Fibroblast of pulmonary artery (primary cell): ENCODE data around the gene AGER.
A peak's percentile ranks its signal among the peaks of the same experiment; 100 is the strongest.

ENCODE experiments used
- DNase-seq: peaks from one replicate; pipeline ENCODE4 v3.0.0-alpha.2; 2010; ENCODE audit warnings: low read depth
- H3K4me3 ChIP-seq: replicated peaks from 2 replicates; pipeline ENCODE4 v1.5.1; 2011; ENCODE audit warnings: low read depth, mild to moderate bottlenecking, control low read depth, low read length, moderate library complexity
- TF ChIP-seq, protein P1 (sequence below): IDR thresholded peaks from 2 replicates; pipeline ENCODE4 v1.5.1; 2011; ENCODE audit warnings: mild to moderate bottlenecking, control low read depth, low read length, inconsistent platforms; ENCODE audit errors: missing control alignments

AGER gene

DNA sequence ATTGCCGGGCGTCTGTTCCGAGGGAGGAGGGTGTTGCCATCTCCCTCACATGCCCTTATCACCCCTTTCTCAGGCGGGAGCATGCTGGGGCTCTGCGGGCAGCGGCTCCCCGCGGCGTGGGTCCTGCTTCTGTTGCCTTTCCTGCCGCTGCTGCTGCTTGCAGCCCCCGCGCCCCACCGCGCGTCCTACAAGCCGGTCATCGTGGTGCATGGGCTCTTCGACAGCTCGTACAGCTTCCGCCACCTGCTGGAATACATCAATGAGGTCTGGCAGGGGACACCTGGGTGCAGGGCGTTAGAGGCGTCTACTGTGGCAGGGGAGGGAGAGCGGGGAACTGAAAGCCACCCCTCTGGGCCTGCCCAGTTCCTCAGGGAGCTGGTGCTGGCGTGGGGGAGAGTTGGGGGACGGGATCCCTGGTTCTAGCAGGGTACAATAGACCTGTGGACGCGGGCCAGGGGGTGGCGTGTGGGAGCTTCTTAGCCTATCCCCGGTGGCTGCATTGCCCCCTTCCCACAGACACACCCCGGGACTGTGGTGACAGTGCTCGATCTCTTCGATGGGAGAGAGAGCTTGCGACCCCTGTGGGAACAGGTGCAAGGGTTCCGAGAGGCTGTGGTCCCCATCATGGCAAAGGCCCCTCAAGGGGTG, 29.4 kb downstream of the AGER start:
- peak; percentile 72 for DNase-seq
- TF ChIP-seq, protein P1, sequence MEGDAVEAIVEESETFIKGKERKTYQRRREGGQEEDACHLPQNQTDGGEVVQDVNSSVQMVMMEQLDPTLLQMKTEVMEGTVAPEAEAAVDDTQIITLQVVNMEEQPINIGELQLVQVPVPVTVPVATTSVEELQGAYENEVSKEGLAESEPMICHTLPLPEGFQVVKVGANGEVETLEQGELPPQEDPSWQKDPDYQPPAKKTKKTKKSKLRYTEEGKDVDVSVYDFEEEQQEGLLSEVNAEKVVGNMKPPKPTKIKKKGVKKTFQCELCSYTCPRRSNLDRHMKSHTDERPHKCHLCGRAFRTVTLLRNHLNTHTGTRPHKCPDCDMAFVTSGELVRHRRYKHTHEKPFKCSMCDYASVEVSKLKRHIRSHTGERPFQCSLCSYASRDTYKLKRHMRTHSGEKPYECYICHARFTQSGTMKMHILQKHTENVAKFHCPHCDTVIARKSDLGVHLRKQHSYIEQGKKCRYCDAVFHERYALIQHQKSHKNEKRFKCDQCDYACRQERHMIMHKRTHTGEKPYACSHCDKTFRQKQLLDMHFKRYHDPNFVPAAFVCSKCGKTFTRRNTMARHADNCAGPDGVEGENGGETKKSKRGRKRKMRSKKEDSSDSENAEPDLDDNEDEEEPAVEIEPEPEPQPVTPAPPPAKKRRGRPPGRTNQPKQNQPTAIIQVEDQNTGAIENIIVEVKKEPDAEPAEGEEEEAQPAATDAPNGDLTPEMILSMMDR = peak; percentile 52
- H3K4me3 ChIP-seq = peak overlapping the region; percentile 96

DNA sequence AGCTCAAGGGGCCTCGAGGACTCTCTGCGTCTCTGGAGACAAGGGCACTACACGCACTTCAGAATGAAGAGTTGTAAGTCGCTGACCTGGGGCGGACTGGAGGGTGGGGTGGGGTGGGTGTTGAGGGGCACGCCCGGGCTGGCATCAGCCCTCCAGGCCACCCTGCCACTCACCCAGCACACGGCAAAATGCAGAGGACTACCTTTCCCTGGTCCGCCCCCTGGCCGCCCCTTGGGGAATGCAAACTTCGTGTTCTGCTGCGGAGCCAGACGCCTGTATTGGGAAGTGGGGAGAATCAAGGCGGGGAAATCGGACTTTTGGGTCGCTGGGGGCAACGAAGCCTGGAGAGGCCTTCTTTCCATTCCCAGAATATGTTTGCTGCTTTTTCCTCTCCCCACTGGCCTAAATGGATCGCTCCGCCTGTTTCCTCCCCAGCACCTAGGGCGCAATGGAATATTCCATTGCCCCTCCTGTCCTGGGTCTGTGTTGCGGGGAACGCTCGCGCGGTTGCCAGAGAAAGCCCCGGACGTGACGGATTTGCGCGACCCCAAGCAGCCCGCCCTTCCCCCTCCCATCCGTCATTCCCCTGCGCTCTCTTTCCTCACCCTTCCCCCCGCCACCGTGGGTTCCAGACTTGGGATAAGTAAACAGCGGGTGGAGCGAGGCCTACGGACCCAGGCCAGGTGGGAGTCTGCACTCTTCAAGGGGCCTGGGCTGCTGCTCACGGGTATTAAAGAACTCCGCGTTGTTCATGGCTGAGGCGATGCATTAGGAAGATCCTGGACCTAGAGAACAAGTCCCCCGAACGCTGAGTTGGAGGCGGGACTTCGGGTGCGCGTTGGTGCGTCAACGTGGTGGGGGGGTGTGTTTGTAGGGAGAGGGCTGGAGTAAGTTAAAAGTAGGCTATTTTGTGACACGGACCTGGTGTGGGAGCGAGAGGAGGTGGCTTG, 30.2 kb downstream of the AGER start, which contains the start of gene PPT2:
TSS of gene PPT2 (plus strand) at position 578 of the 950 bp plus-strand sequence. CDS start 454 bp downstream, outside the sequence.
- peak; percentile 97 for DNase-seq
- TF ChIP-seq, protein P1 = peak; percentile 21

DNA sequence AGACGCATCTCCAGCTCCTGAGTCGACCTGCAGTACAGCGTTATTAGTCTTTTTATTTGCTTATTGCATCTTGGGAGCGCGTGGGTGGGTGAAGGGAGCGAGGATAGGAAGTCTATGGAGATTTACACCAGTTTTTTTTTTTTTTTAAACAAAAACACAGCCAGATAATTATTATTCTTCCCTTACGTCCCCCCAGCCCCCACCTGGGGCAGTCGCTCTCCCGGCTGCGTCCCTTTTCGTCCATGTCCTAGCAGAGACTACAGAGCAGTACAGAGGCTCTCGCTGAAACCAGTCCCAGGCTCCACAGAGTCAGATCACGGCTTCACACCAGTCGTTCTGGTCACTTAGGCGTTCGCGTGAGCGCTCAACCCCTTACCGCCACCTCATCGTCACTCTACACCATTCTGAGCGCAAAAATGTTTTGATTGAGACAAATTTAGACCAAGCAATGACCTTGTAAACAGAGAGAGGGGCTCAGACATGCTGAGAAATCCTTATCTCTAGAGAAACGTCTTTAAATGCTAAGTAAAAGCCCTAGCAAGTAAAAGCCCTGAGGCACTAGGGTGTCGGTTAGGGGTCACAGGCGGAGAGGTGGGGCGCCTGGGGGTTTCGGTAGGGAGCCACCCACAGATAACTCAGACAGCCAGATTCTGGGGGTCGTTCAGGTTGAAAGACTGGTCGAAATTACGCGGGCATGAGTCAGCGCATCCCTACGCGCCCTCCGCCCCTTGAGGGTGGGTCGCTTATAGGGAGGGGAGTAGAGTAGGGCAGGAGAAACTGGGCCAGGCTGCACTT, 31.1 kb downstream of the AGER start:
- peak; percentile 29 for DNase-seq
- TF ChIP-seq, protein P1 = no peak
- H3K4me3 ChIP-seq = peak overlapping the region; percentile 96

More for the DNA sequence above, 30.2 kb downstream of the AGER start, which contains the start of gene PPT2:
- H3K4me3 ChIP-seq = peak within 1 kb of the TSS; percentile 96

DNA sequence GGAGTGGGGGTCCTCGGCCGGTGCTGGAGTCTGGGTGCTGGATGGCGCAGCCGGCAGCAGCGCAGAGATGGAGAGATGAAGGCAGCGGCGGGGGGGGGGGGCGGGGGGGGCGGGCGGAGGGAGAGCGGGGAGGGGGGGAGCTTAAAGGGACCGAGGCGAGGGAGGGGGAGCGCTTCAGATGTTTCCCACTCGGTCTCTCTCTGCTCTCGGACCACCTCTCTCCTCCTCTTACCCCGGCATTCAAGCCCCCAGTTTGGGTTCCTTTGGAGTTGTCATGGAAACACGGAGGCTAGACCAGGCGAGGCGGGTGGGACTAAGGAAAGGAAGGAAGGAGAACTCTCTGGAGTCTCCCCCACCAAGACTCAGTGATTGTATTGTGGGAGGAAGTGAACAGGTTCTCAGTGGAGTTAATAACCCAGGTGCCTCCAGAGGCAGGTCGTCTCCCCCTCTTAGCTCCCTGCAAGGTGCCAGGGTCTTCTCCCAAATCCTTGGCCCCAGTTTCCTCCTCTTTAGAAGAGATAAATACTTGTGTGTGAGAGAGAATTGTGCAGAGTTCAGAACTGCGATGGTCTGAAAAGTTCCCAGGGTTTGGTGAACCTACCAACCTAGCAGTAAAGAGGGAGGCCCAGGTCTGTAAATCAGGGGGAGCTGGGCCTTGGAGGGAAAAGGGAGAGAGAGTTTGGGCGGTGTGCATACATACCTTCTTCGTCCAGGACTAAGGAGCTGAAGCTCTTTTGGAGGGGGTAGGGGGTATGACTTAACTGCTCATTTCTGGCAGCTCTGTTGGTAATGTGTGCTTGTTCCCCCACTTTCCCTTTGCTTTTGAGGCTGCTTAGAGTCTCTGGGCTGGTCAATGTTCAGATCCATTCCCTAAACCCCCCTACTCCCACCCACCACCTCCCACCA, 31.9 kb downstream of the AGER start, which contains the start of gene PRRT1:
TSS of gene PRRT1 (minus strand) at position 77 of the 906 bp plus-strand sequence. CDS start 112 bp downstream, outside the sequence.
- no peak for DNase-seq
- H3K4me3 ChIP-seq = peak within 1 kb of the TSS; percentile 96
- TF ChIP-seq, protein P1 = no peak

DNA sequence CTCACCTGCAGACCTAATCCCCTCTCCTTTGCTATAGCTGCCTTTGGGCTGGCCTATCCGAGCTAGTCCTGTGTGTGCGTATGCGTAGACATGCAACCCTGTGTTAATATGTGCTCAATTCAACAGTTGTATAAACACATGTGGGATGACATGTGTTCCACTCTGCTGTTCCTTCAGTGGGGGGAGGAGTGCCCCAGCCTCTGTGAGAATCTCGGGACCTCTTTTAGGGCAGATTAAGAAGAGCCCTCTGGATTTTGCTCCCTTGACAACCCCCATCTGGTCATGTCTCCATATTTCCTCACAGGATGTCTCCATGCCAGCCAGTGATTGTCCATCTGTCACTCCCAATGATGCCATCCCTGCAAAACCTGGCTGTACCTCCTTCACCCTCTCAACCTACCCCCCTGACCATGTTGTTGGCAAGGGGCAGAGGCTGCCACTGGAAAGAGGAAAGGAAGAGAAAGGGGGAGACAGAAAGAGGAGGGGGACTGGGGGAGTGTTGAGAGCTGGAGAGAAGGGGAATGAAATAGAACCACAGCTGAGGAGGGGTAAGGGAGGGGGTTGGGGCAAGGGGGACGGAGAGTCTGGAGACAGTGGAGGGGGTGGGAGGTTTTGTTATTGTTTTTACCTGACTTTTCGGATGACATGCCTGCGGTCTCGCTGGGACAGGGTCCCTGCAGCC, 32.7 kb downstream of the AGER start:
- H3K4me3 ChIP-seq = peak overlapping the region; percentile 96
- TF ChIP-seq, protein P1 = no peak
- no peak for DNase-seq
